GM12865 (cell line): ENCODE data around the gene ARHGAP30.

Experiments used
- DNase-seq: peaks from one replicate; pipeline ENCODE4 v3.0.0; 2010; ENCODE audit warnings: low read depth
- H3K4me3 ChIP-seq: 2 replicates; pipeline ENCODE4 v1.5.1; 2011; ENCODE audit warnings: mild to moderate bottlenecking, low read depth, low read length, control low read depth
- TF ChIP-seq, protein P1 (sequence below): IDR thresholded peaks from 2 replicates; pipeline ENCODE4 v1.5.1; 2011; ENCODE audit warnings: low read length, control low read depth, low read depth, inconsistent platforms; ENCODE audit not compliant: insufficient read depth; ENCODE audit errors: missing control alignments

Gene ARHGAP30

GRCh38 chr1:160997323-160998038, 72.2 kb downstream of the ARHGAP30 start:
- peak; percentile 73 for DNase-seq
- no peak overlapping the region for H3K4me3 ChIP-seq
- TF ChIP-seq, protein P1, sequence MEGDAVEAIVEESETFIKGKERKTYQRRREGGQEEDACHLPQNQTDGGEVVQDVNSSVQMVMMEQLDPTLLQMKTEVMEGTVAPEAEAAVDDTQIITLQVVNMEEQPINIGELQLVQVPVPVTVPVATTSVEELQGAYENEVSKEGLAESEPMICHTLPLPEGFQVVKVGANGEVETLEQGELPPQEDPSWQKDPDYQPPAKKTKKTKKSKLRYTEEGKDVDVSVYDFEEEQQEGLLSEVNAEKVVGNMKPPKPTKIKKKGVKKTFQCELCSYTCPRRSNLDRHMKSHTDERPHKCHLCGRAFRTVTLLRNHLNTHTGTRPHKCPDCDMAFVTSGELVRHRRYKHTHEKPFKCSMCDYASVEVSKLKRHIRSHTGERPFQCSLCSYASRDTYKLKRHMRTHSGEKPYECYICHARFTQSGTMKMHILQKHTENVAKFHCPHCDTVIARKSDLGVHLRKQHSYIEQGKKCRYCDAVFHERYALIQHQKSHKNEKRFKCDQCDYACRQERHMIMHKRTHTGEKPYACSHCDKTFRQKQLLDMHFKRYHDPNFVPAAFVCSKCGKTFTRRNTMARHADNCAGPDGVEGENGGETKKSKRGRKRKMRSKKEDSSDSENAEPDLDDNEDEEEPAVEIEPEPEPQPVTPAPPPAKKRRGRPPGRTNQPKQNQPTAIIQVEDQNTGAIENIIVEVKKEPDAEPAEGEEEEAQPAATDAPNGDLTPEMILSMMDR, result peak; percentile 60
